PFSK-1 (cell line): Measurements from ENCODE around the gene WDFY2.

Experiments
- SIN3A ChIP-seq: IDR thresholded peaks from 2 replicates; pipeline ENCODE4 v1.6.1; 2012; ENCODE audit warnings: mild to moderate bottlenecking, low read length, moderate library complexity, borderline replicate concordance; ENCODE audit not compliant: insufficient read depth
- TAF1 ChIP-seq: IDR thresholded peaks from 2 replicates; pipeline ENCODE4 v1.6.1; 2012; ENCODE audit warnings: low read length, control low read depth, borderline replicate concordance; ENCODE audit not compliant: insufficient read depth
- TF ChIP-seq, protein P1 (sequence below), 2 experiments: IDR thresholded peaks; 2 replicates each; pipeline versions ENCODE4 v1.6.1 to v1.8.0; 2011 to 2012; ENCODE audit warnings: low read depth in 2 of 2, low read length in 2 of 2, control low read depth in 1 of 2, inconsistent platforms in 1 of 2, mild to moderate bottlenecking in 1 of 2, moderate library complexity in 1 of 2; ENCODE audit not compliant: insufficient read depth in 1 of 2

DNA sequence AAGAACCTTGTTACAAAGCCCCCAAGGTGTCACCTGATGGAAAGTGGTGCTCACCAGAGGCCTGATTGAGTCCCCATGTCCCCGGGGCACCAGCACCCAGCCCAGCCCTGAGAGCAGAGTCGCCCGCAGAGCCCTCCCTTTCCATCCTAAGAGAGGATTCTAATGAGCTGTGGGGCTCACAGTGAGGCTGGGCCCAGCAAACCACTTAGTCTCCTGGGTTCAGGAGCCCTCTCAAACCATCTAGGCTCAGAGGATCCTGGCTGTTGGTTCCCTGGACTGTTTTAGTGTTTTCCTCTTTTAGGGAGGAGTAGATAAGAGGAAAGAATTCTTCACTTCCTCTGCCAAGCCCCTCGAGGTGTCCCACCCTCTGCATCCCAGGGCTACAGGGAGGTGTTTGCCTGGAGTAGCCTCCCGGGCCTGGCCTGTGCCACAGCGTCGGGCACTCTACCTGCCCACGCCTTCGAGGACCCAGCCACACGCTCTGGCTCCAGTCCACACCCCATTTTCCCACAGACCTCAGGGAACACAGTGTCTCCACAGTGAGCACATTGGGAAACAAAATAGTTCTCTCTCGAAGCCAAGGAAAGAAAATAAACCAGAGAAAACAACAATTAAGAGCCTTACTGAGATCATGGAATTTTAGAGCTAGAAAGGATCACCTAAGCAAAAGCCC is 185.3 kb downstream of the WDFY2 start:
- TF ChIP-seq, protein P1, sequence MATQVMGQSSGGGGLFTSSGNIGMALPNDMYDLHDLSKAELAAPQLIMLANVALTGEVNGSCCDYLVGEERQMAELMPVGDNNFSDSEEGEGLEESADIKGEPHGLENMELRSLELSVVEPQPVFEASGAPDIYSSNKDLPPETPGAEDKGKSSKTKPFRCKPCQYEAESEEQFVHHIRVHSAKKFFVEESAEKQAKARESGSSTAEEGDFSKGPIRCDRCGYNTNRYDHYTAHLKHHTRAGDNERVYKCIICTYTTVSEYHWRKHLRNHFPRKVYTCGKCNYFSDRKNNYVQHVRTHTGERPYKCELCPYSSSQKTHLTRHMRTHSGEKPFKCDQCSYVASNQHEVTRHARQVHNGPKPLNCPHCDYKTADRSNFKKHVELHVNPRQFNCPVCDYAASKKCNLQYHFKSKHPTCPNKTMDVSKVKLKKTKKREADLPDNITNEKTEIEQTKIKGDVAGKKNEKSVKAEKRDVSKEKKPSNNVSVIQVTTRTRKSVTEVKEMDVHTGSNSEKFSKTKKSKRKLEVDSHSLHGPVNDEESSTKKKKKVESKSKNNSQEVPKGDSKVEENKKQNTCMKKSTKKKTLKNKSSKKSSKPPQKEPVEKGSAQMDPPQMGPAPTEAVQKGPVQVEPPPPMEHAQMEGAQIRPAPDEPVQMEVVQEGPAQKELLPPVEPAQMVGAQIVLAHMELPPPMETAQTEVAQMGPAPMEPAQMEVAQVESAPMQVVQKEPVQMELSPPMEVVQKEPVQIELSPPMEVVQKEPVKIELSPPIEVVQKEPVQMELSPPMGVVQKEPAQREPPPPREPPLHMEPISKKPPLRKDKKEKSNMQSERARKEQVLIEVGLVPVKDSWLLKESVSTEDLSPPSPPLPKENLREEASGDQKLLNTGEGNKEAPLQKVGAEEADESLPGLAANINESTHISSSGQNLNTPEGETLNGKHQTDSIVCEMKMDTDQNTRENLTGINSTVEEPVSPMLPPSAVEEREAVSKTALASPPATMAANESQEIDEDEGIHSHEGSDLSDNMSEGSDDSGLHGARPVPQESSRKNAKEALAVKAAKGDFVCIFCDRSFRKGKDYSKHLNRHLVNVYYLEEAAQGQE (IDR thresholded peaks at IDR 0.05; ENCODE audit: insufficient read depth in 1 of 2, low read depth in 2 of 2, low read length in 2 of 2), result no peak
- TF ChIP-seq TAF1 (no peak), SIN3A (no peak)
